H9 (cell line): ENCODE data around the gene FBXO2. TPM values are rescaled to one million over a fixed set of nuclear protein-coding genes. Genes with fewer than 3 reads are reported as not detected.

Source experiments
- DNase-seq: peaks from one replicate; pipeline ENCODE4 v3.0.0-alpha.2; 2017
- H2AFZ ChIP-seq: one replicate; pipeline ENCODE4 v1.6.1; 2013; ENCODE audit warnings: mild to moderate bottlenecking, low read length, control low read depth, moderate library complexity
- H2AK5ac ChIP-seq: 2 replicates; pipeline ENCODE4 v1.6.1; 2013; ENCODE audit warnings: low read length, control low read depth, mixed read lengths; ENCODE audit not compliant: insufficient read length
- H2BK120ac ChIP-seq: one replicate; pipeline ENCODE4 v1.6.1; 2013; ENCODE audit warnings: low read depth, mild to moderate bottlenecking, low read length, control low read depth, inconsistent platforms; ENCODE audit not compliant: poor library complexity, severe bottlenecking
- H2BK12ac ChIP-seq: 2 replicates; pipeline ENCODE4 v1.6.1; 2013; ENCODE audit warnings: low read length, control low read depth, mixed read lengths, low read depth; ENCODE audit not compliant: insufficient read length
- H2BK15ac ChIP-seq: 2 replicates; pipeline ENCODE4 v1.6.1; 2013; ENCODE audit warnings: low read depth, low read length, control low read depth
- H2BK20ac ChIP-seq: one replicate; pipeline ENCODE4 v1.6.1; 2013; ENCODE audit warnings: low read depth, mild to moderate bottlenecking, low read length, control low read depth, inconsistent platforms; ENCODE audit not compliant: poor library complexity, severe bottlenecking
- H2BK5ac ChIP-seq: 2 replicates; pipeline ENCODE4 v1.6.1; 2013; ENCODE audit warnings: low read length, control low read depth, mixed read lengths; ENCODE audit not compliant: insufficient read length
- H3K14ac ChIP-seq: 2 replicates; pipeline ENCODE4 v1.6.1; 2013; ENCODE audit warnings: low read length, control low read depth; ENCODE audit not compliant: insufficient read depth
- H3K18ac ChIP-seq: 2 replicates; pipeline ENCODE4 v1.6.1; 2013; ENCODE audit warnings: low read depth, mild to moderate bottlenecking, mixed read lengths, low read length, control low read depth; ENCODE audit not compliant: insufficient read length
- H3K23ac ChIP-seq: 2 replicates; pipeline ENCODE4 v1.6.1; 2013; ENCODE audit warnings: low read length, control low read depth, mixed read lengths, low read depth; ENCODE audit not compliant: insufficient read length
- H3K23me2 ChIP-seq: 2 replicates; pipeline ENCODE4 v1.6.1; 2013; ENCODE audit warnings: low read depth, mild to moderate bottlenecking, mixed read lengths, low read length, control low read depth; ENCODE audit not compliant: insufficient read length, poor library complexity, severe bottlenecking
- H3K27ac ChIP-seq: 2 replicates; pipeline ENCODE4 v1.5.1; 2013; ENCODE audit warnings: low read length, control low read depth, mixed read lengths, low read depth; ENCODE audit not compliant: insufficient read length
- H3K27me3 ChIP-seq: 2 replicates; pipeline ENCODE4 v1.6.1; 2013; ENCODE audit warnings: low read length, control low read depth, inconsistent platforms; ENCODE audit not compliant: insufficient read depth
- H3K4ac ChIP-seq: 2 replicates; pipeline ENCODE4 v1.6.1; 2013; ENCODE audit warnings: low read depth, mild to moderate bottlenecking, control low read depth, inconsistent platforms, low read length, moderate library complexity
- H3K4me1 ChIP-seq: 2 replicates; pipeline ENCODE4 v1.6.1; 2013; ENCODE audit warnings: low read length, control low read depth, inconsistent platforms; ENCODE audit not compliant: insufficient read depth
- H3K4me2 ChIP-seq: 2 replicates; pipeline ENCODE4 v1.6.1; 2013; ENCODE audit warnings: low read length, control low read depth, mixed read lengths; ENCODE audit not compliant: insufficient read length, insufficient read depth
- H3K56ac ChIP-seq: 2 replicates; pipeline ENCODE4 v1.6.1; 2013; ENCODE audit warnings: low read depth, mild to moderate bottlenecking, mixed read lengths, low read length, control low read depth; ENCODE audit not compliant: insufficient read length
- H3K79me1 ChIP-seq: 2 replicates; pipeline ENCODE4 v1.6.1; 2013; ENCODE audit warnings: low read depth, mild to moderate bottlenecking, moderate library complexity, low read length, control low read depth, inconsistent platforms; ENCODE audit not compliant: insufficient read depth, poor library complexity, severe bottlenecking
- H3K79me2 ChIP-seq: 2 replicates; pipeline ENCODE4 v1.6.1; 2013; ENCODE audit warnings: low read length, control low read depth, inconsistent platforms; ENCODE audit not compliant: insufficient read depth
- H3K9ac ChIP-seq: 2 replicates; pipeline ENCODE4 v1.6.1; 2013; ENCODE audit warnings: low read length, control low read depth, mixed read lengths; ENCODE audit not compliant: insufficient read length; ENCODE audit errors: extremely low read depth
- H3K9me3 ChIP-seq: one replicate; pipeline ENCODE4 v1.6.1; 2013; ENCODE audit warnings: low read depth, low read length, inconsistent platforms; ENCODE audit not compliant: control insufficient read depth
- H3T11ph ChIP-seq: one replicate; pipeline ENCODE4 v1.6.1; 2013; ENCODE audit warnings: mild to moderate bottlenecking, low read length, control low read depth, inconsistent platforms
- H4K20me1 ChIP-seq: one replicate; pipeline ENCODE4 v1.6.1; 2013; ENCODE audit not compliant: control insufficient read depth, insufficient read length, insufficient read depth
- H4K5ac ChIP-seq: 2 replicates; pipeline ENCODE4 v1.6.1; 2013; ENCODE audit warnings: low read depth, mild to moderate bottlenecking, mixed read lengths, low read length, control low read depth; ENCODE audit not compliant: insufficient read length
- H4K8ac ChIP-seq: replicated peaks from 2 replicates; pipeline ENCODE4 v1.6.1; 2013; ENCODE audit warnings: low read length, control low read depth, mixed read lengths, low read depth; ENCODE audit not compliant: insufficient read length
- H4K91ac ChIP-seq: 2 replicates; pipeline ENCODE4 v1.6.1; 2013; ENCODE audit warnings: low read depth, mild to moderate bottlenecking, moderate library complexity, mixed read lengths, low read length, control low read depth; ENCODE audit not compliant: insufficient read length
- H3K27ac Mint-ChIP-seq, 3 experiments: 2 replicates in 2 of 3; 3 replicates in 1 of 3; pipeline ENCODE4 v1.8.0; 2020 to 2021; ENCODE audit warnings: mixed read lengths in 3 of 3, mild to moderate bottlenecking in 1 of 3, moderate library complexity in 1 of 3
- H3K27me3 Mint-ChIP-seq: 2 replicates; pipeline ENCODE4 v1.8.0; 2021; ENCODE audit warnings: low read depth, mild to moderate bottlenecking, moderate library complexity, mixed read lengths
- H3K36me3 Mint-ChIP-seq, 3 experiments: 2 replicates in 2 of 3; 3 replicates in 1 of 3; pipeline ENCODE4 v1.8.0; 2020 to 2021; ENCODE audit warnings: low read depth in 3 of 3, mixed read lengths in 3 of 3; ENCODE audit not compliant: insufficient read depth in 1 of 3
- H3K4me1 Mint-ChIP-seq, 2 experiments: 2 replicates each; pipeline ENCODE4 v1.8.0; 2020; ENCODE audit warnings: mixed read lengths in 2 of 2
- H3K4me3 Mint-ChIP-seq, 2 experiments: 2 replicates in 1 of 2; 3 replicates in 1 of 2; pipeline ENCODE4 v1.8.0; 2020 to 2021; ENCODE audit warnings: mild to moderate bottlenecking in 2 of 2, mixed read lengths in 2 of 2, moderate library complexity in 1 of 2
- H3K9me3 Mint-ChIP-seq, 2 experiments: 2 replicates in 1 of 2; 3 replicates in 1 of 2; pipeline ENCODE4 v1.8.0; 2020; ENCODE audit warnings: mild to moderate bottlenecking in 2 of 2, mixed read lengths in 2 of 2, moderate library complexity in 1 of 2
- CTCF ChIP-seq: fragments of 200-600 bp; sonication (generic); conservative IDR thresholded peaks from 3 replicates; pipeline ENCODE4 v1.8.0; 2021; ENCODE audit warnings: antibody characterized with exemption, mild to moderate bottlenecking
- WGBS: extraction: QIAGEN DNeasy Blood & Tissue Kit; methylation state at CpG from one replicate; pipeline ENCODE4 v1.1.7; 2013; ENCODE audit warnings: missing lambda C conversion rate, low lambda C conversion rate, mixed read lengths; ENCODE audit not compliant: insufficient read length; ENCODE audit errors: extremely low coverage; 5-methylcytosine and 5-hydroxymethylcytosine counted together
- total RNA-seq: library from RNA; stranded (reverse); gene quantifications from 2 replicates; pipeline ENCODE4 v1.2.1, GENCODE V29; 2021

FBXO2 gene
- total RNA-seq, 1 experiment from 2014 or later: 28.9 TPM

- H3K9me3 ChIP-seq: no peaks in the 10 kb centered on the region
- H2AK5ac ChIP-seq: no peak overlapping the region
- Mint-ChIP-seq H3K4me1 (peaks cover 18 to 28% of the 10 kb centered on the region in 2 experiments), H3K4me3 (peak overlapping the region in 1 of 2 experiments; percentile 41; a peak in 1 of 5 replicates), H3K27ac (no peak overlapping the region), H3K36me3 (no peaks in the 10 kb centered on the region; a peak in 1 of 7 replicates), H3K9me3 (no peaks in the 10 kb centered on the region; a peak in 1 of 5 replicates), H3K27me3 (peaks cover 45% of the 10 kb centered on the region)
- no peak overlapping the region for H4K91ac ChIP-seq
- no peak overlapping the region for H4K5ac ChIP-seq
- no peak overlapping the region for H2AFZ ChIP-seq
- no peak overlapping the region for H3K27ac ChIP-seq
- no peak overlapping the region for H2BK15ac ChIP-seq
- TF ChIP-seq CTCF: no peak
- H3K23ac ChIP-seq: no peak overlapping the region
- no peaks in the 10 kb centered on the region for H3K4me1 ChIP-seq
- no peaks in the 10 kb centered on the region for H4K20me1 ChIP-seq
- H3K9ac ChIP-seq: no peak overlapping the region
- no CpG with 5 or more reads among the region's 21 CpGs for WGBS
- no peak overlapping the region for H3K4ac ChIP-seq
- H3K79me2 ChIP-seq: no peaks in the 10 kb centered on the region
- no peak overlapping the region for H2BK120ac ChIP-seq
- no peaks in the 10 kb centered on the region for H3K79me1 ChIP-seq
- H2BK12ac ChIP-seq: no peak overlapping the region
- no peak overlapping the region for H3K56ac ChIP-seq
- no peak overlapping the region for H2BK5ac ChIP-seq
- no peak overlapping the region for H3K18ac ChIP-seq
- no peak overlapping the region for H2BK20ac ChIP-seq
- H3K14ac ChIP-seq: no peak overlapping the region
- no peak for DNase-seq
- H3K27me3 ChIP-seq: no peaks in the 10 kb centered on the region; the same call in 1 of the 2 replicates
- H3T11ph ChIP-seq: no peak overlapping the region
- no peak overlapping the region for H4K8ac ChIP-seq
- peaks cover 3% of the 10 kb centered on the region for H3K23me2 ChIP-seq
- peak overlapping the region; percentile 14 for H3K4me2 ChIP-seq
These were observed 4.5 kb downstream of the FBXO2 start for GRCh38 chr1:11649624-11650330.
